Stimulated activated memory B cell treated with anti-CD40 and anti-IgM and Interleukin-4, amounts not matched to agents 10 μg/mL and 1 μg/mL and 100 μg/mL, for 72 hours (primary cell): ENCODE data around the gene COX7A1.

Experiments used
- ATAC-seq: fragments of 150-1000 bp; cut with Tn5 transposase; 2 replicates; pipeline ENCODE4 v1.10.0; 2021
- H3K27ac Mint-ChIP-seq: one replicate; pipeline ENCODE4 v1.8.0; 2022; ENCODE audit warnings: mild to moderate bottlenecking, mixed read lengths
- H3K27me3 Mint-ChIP-seq: one replicate; pipeline ENCODE4 v1.8.0; 2022; ENCODE audit warnings: mixed read lengths
- H3K36me3 Mint-ChIP-seq: one replicate; pipeline ENCODE4 v1.8.0; 2022; ENCODE audit warnings: mixed read lengths
- H3K4me1 Mint-ChIP-seq: one replicate; pipeline ENCODE4 v1.8.0; 2022; ENCODE audit warnings: mixed read lengths
- H3K4me3 Mint-ChIP-seq: one replicate; pipeline ENCODE4 v1.8.0; 2022; ENCODE audit warnings: mild to moderate bottlenecking, moderate library complexity, mixed read lengths
- H3K9me3 Mint-ChIP-seq: one replicate; pipeline ENCODE4 v1.8.0; 2022; ENCODE audit warnings: mixed read lengths

The COX7A1 gene

DNA sequence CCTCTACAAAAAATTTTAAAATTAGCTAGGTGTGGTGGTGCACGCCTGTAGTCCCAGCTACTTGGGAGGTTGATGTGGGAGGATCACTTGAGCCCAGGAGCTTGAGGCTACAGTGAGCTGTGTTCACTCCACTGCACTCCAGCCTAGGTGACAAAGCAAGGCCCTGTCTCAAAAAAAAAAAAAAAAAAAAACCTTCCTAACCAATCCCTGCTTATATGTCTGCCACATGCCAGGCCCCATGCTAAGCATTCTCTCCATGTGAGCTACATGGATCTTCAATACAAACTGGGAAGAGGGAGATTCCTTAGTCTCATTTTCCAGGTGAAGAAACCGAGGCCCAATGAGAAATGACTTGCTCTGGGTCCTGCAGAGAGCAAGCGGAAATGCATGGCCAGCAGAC lies 43.6 kb downstream of the COX7A1 start:
- Mint-ChIP-seq H3K9me3 (no peaks in the 10 kb centered on the region), H3K36me3 (peaks cover 19% of the 10 kb centered on the region), H3K27me3 (no peaks in the 10 kb centered on the region), H3K27ac (no peak overlapping the region), H3K4me3 (no peak overlapping the region), H3K4me1 (peaks cover 12% of the 10 kb centered on the region)
- ATAC-seq: no peak

DNA sequence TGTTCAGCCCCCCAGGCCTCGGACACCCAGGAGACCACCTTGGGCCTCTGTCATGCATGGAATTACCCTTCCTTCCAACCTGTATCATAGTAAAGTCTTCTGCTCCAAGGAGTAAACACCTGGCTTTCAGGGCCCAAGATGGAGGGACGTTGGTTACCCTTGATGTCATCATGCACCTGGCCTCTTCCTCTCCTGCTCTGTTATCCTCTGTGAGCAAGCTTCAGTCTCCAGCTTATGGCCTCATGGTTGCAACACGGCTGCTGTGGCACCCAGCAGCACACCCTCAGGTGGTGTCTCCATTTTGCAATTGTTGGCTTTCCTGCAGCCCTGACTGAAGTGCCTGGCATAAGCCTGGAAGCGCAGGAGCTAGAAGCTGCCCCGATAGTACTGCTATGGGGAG lies 45.3 kb downstream of the COX7A1 start:
- H3K27me3 Mint-ChIP-seq: no peaks in the 10 kb centered on the region
- H3K9me3 Mint-ChIP-seq: no peaks in the 10 kb centered on the region
- no peak for ATAC-seq
- H3K36me3 Mint-ChIP-seq: peaks cover 18% of the 10 kb centered on the region
- H3K27ac Mint-ChIP-seq: no peak overlapping the region
- H3K4me1 Mint-ChIP-seq: no peaks in the 10 kb centered on the region
- no peak overlapping the region for H3K4me3 Mint-ChIP-seq

DNA sequence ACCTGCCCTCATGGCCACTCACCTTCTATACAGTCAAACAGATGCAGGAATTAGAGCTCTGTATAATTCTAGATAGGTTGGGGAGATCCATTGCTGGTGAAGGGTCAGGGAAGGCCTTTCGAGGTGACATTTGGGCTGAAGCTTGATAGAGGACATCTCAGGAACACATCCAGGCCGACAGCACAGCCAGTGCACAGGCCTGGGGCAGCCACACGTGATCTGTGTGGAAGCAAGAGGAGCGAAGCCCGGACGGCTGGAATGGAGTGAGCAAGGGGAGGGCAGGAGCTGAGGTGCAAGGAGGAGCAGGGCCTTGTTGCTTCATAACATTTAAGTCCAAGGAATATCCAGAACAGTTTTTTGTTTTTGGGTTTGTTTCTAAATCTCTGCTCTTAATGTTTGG lies 45.8 kb downstream of the COX7A1 start:
- H3K4me1 Mint-ChIP-seq: no peaks in the 10 kb centered on the region
- no peaks in the 10 kb centered on the region for H3K27me3 Mint-ChIP-seq
- H3K9me3 Mint-ChIP-seq: no peaks in the 10 kb centered on the region
- no peak for ATAC-seq
- peaks cover 14% of the 10 kb centered on the region for H3K36me3 Mint-ChIP-seq
- no peak overlapping the region for H3K27ac Mint-ChIP-seq
- no peak overlapping the region for H3K4me3 Mint-ChIP-seq

DNA sequence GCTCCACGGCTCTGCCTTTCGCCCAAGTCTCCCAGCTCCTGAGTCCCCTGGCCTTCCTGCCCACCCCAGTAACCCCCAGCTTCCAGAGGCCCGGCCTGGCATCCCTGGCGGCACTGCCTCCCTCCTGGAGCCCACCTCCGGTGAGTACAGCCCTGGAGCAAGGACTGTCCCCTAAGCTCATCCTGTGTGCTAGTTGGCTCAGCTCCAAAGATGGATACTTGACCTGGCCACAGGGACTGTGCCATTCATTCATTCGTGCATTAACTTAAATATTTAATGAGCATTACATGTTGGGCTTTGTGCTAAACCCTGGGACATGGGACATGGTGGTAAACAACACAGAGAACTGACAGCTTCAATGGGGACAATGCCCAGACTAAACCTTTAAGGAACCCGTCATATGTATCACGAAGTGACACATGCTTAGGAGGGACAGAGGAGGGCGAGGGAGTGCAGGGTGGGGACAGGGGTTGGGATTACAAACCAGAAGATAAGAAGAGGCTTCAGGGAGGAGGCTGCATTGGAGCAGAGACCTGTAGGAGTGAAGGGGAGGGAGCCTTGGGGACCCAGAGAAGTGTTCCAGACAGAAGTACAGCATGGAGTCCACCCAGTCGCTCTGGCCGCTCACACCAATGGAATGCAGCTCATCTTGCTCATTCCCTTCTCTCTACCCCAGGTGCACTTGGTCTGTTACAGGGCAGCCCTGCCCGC lies 48.2 kb downstream of the COX7A1 start:
- Mint-ChIP-seq H3K27me3 (no peaks in the 10 kb centered on the region), H3K4me3 (no peak overlapping the region), H3K27ac (no peak overlapping the region), H3K9me3 (no peaks in the 10 kb centered on the region), H3K36me3 (peaks cover 12% of the 10 kb centered on the region), H3K4me1 (peaks cover 6% of the 10 kb centered on the region)
- no peak for ATAC-seq

DNA sequence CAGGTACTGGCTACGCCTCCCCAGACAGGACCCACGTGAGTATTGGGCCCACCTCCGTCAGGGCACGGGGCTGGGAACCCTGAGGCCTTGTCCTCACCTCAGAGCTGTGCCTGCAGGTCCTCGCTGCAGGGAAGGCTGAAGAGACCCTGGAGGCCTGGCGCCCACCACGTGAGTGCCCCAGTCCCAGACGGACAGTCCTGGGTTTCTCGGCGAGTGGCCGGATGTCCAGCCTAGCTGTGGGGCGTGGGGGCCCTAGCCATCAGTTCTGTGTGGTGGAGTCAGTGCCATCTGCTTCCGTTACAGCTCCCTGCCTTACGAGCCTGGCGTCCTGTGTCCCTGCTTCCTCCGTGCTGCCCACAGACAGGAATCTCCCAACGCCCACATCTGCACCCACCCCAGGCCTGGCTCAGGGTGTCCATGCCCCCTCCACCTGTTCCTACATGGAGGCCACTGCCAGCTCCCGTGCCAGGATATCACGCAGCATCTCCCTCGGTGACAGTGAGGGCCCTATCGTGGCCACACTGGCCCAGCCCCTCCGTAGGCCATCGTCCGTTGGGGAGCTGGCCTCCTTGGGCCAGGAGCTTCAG lies 49.1 kb downstream of the COX7A1 start:
- Mint-ChIP-seq H3K36me3 (peaks cover 12% of the 10 kb centered on the region), H3K4me1 (peaks cover 6% of the 10 kb centered on the region), H3K9me3 (no peaks in the 10 kb centered on the region), H3K4me3 (no peak overlapping the region), H3K27me3 (no peaks in the 10 kb centered on the region), H3K27ac (no peak overlapping the region)
- ATAC-seq: no peak

DNA sequence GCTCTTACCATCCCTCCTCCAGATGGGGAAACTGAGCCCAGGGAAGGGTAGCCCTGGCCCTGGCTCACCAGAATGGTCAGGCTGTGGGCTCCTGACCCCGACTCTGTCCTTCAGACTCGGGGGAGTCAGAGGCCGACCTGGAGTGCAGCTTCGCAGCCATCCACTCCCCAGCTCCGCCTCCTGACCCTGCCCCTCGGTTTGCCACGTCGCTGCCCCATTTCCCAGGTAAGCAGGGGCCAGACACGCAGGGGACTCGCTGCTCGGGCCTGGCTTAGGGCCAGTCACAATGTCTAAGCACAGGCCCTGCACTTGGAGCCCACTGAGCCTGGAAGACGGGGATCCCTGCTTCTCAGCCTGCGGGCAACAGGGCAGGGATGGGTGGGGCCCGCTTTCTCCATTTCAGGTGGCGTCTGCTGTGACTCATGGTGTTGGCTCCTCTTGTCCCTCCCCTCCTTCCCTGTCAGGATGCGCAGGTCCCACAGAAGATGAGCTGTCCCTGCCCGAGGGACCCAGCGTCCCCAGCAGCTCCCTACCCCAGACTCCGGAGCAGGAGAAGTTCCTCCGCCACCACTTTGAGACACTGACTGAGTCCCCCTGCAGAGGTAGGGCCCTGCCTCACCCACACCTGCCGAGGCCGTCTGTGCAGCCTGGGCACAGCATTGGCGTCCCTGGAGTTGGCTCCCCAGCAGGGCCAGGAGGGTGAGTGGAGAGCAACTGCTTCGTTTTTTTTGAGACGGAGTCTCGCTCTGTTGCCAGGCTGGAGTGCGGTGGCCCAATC lies 50.5 kb downstream of the COX7A1 start:
- Mint-ChIP-seq H3K27ac (no peak overlapping the region), H3K36me3 (peaks cover 12% of the 10 kb centered on the region), H3K4me3 (no peak overlapping the region), H3K27me3 (no peaks in the 10 kb centered on the region), H3K9me3 (no peaks in the 10 kb centered on the region), H3K4me1 (peaks cover 6% of the 10 kb centered on the region)
- no peak for ATAC-seq
